ENCODE results near the gene KRT76. TPM values are rescaled to one million over a fixed set of nuclear protein-coding genes. Genes with fewer than 3 reads are reported as not detected.

Gene KRT76
- total RNA-seq, 1 experiment from 2014 or later = not detected

DNA sequence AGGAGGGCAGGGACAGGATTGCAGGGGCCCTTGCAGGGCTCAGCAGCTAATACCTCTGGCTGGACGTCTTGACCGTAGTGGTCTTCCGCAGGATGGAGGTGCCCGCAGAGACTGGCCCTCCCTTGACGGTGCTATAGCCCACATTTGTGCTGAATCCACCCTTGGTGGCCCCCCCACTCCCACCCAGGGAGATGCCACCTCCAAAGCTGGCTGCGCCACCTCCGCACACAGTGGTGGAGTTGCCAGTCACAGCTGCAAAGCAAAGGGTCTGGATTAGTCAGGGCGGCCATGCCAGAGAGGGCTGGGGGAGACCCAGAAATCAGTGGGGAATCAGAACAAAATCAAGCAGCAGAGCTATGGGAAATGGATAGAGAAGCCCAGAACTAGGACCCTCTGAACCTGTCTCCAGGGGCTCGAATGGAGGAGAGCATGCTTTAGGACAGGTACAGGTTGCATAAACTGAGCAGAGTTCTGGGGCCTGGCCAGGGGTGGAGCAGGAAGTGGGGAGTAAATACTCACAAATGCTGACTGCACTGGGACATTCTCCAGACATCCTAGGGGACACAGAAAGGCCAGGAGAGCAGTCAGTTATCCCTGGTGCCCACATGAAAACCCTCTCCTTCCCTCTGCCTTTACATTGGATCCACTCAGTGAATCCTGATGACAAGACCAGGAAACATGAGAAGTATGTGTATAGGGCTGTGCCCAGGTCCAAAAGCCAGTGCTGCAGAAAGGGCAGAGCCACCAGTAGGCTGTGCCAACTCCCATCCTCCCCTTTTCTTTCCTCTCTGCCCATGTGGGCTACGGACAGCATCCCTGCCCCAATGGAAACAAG lies 44.9 kb upstream of the KRT76 start:
- no peak overlapping the region for H3K4ac ChIP-seq (ENCODE audit: low read depth, low read length)
- H3K27me3 Mint-ChIP-seq (ENCODE audit: low read depth) = no peaks in the 10 kb centered on the region; the same call in 1 of the 2 replicates
- DNase-seq = no peak
- no peaks in the 10 kb centered on the region for H3K23me2 ChIP-seq (ENCODE audit: insufficient read length, low read depth, low read length, poor library complexity, severe bottlenecking)
- no peaks in the 10 kb centered on the region for H3K9me3 ChIP-seq (ENCODE audit: control insufficient read depth, low read depth, low read length)
- no peak overlapping the region for H4K91ac ChIP-seq (ENCODE audit: insufficient read length, low read depth, low read length)
- no peaks in the 10 kb centered on the region for H3K9me3 Mint-ChIP-seq
- H3K4me2 ChIP-seq (ENCODE audit: insufficient read depth, insufficient read length, low read length) = no peak overlapping the region
- no peak overlapping the region for H2BK15ac ChIP-seq (ENCODE audit: low read depth, low read length)
- no peak overlapping the region for H3K56ac ChIP-seq (ENCODE audit: insufficient read length, low read depth, low read length)
- no peak overlapping the region for H3K18ac ChIP-seq (ENCODE audit: insufficient read length, low read depth, low read length)
- no peak overlapping the region for H3K14ac ChIP-seq (ENCODE audit: insufficient read depth, low read length)
- no peak for TF ChIP-seq CTCF (conservative IDR thresholded peaks at IDR 0.05)
- no peak overlapping the region for H2BK5ac ChIP-seq (ENCODE audit: insufficient read length, low read length)
- H2BK20ac ChIP-seq (ENCODE audit: low read depth, low read length, poor library complexity, severe bottlenecking) = no peak overlapping the region
- WGBS (ENCODE audit: extremely low coverage, insufficient read length, low lambda C conversion rate) = no CpG with 5 or more reads among the region's 10 CpGs
- H4K5ac ChIP-seq (ENCODE audit: insufficient read length, low read depth, low read length) = no peak overlapping the region
- no peak overlapping the region for H2BK12ac ChIP-seq (ENCODE audit: insufficient read length, low read depth, low read length)
- H4K20me1 ChIP-seq (ENCODE audit: control insufficient read depth, insufficient read depth, insufficient read length) = no peaks in the 10 kb centered on the region
- no peak overlapping the region for H3K27ac Mint-ChIP-seq
- no peaks in the 10 kb centered on the region; the same call in 1 of the 2 replicates for H3K4me1 ChIP-seq (ENCODE audit: insufficient read depth, low read length)
- H4K8ac ChIP-seq (replicated peaks; ENCODE audit: insufficient read length, low read depth, low read length) = no peak overlapping the region
- no peak overlapping the region for H2AK5ac ChIP-seq (ENCODE audit: insufficient read length, low read length)
- H3K4me1 Mint-ChIP-seq = peaks cover 5 to 10% of the 10 kb centered on the region in 2 experiments
- no peak overlapping the region for H3T11ph ChIP-seq (ENCODE audit: low read length)
- H3K79me2 ChIP-seq (ENCODE audit: insufficient read depth, low read length) = no peaks in the 10 kb centered on the region
- no peak overlapping the region for H3K23ac ChIP-seq (ENCODE audit: insufficient read length, low read depth, low read length)
- no peak overlapping the region for H2BK120ac ChIP-seq (ENCODE audit: low read depth, low read length, poor library complexity, severe bottlenecking)
- no peak overlapping the region for H2AFZ ChIP-seq (ENCODE audit: low read length)
- no peaks in the 10 kb centered on the region for H3K79me1 ChIP-seq (ENCODE audit: insufficient read depth, low read depth, low read length, poor library complexity, severe bottlenecking)
- no peak overlapping the region for H3K4me3 Mint-ChIP-seq
- H3K27me3 ChIP-seq (ENCODE audit: insufficient read depth, low read length) = no peaks in the 10 kb centered on the region
- H3K27ac ChIP-seq (ENCODE audit: insufficient read length, low read depth, low read length) = no peak overlapping the region
- no peaks in the 10 kb centered on the region; a peak in 1 of 7 replicates for H3K36me3 Mint-ChIP-seq (ENCODE audit: insufficient read depth in 1 of 3, low read depth in 3 of 3)
- no peak overlapping the region for H3K9ac ChIP-seq (ENCODE audit: extremely low read depth, insufficient read length, low read length)

All from H9 (cell line).